ENCODE measurements around the gene BARHL1.

GRCh38 chr9:132546148-132547051 is 36.0 kb upstream of the BARHL1 start:
- no peak for TF ChIP-seq POLR2A (IDR thresholded peaks at IDR 0.05)
- TF ChIP-seq, protein P1, sequence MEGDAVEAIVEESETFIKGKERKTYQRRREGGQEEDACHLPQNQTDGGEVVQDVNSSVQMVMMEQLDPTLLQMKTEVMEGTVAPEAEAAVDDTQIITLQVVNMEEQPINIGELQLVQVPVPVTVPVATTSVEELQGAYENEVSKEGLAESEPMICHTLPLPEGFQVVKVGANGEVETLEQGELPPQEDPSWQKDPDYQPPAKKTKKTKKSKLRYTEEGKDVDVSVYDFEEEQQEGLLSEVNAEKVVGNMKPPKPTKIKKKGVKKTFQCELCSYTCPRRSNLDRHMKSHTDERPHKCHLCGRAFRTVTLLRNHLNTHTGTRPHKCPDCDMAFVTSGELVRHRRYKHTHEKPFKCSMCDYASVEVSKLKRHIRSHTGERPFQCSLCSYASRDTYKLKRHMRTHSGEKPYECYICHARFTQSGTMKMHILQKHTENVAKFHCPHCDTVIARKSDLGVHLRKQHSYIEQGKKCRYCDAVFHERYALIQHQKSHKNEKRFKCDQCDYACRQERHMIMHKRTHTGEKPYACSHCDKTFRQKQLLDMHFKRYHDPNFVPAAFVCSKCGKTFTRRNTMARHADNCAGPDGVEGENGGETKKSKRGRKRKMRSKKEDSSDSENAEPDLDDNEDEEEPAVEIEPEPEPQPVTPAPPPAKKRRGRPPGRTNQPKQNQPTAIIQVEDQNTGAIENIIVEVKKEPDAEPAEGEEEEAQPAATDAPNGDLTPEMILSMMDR (IDR thresholded peaks at IDR 0.05 in 4 of 5, conservative IDR thresholded peaks at IDR 0.05 in 1 of 5) = peak in 1 of 5 experiments; percentile 7

Data from gastrocnemius medialis (tissue), 4 donors.